Measurements from ENCODE around the gene RSPO3. TPM values are rescaled to one million over a fixed set of nuclear protein-coding genes. Genes with fewer than 3 reads are reported as not detected.

The RSPO3 gene
- total RNA-seq, 1 experiment from 2014 or later: not detected

DNA sequence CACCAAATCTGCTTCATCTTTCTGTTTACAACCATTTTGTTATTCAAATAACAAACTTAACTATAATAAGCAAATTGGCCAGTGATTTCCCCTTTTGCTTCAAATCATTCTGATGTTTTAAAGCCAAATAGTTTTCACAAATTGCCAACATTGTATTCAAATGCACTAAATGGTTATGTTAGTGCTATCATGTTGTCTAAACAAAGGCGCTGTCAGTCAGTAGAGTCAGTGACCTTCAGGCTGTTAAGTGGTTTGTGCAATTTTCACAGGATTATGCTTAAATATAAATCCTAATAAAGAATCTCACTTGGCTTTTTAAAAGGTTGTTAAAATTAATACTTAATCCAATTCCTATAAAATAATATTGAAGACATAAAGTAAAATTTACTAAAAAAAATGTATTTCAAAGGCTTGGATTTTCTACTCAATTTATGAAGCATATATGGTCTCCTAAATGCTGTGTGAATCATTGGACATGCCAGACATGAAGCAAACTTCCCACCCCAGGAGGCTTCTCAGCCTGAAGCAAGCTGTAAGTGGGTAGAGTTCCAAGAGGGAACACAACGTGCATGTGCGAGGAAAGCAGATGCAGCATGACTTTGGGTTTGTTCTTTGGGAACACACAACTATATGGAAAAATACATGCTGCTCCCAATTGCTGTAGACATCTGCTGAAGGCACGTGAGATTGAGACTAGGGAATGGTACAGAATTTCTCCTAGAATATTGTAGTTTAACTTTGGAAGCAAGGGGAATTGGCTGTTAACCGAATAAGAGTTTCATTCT, 54.9 kb downstream of the RSPO3 start:
- Histone ChIP-seq H3K9ac (ENCODE audit: low read length) (no peak overlapping the region), H3K9me2 (ENCODE audit: insufficient read depth) (no peaks in the 10 kb centered on the region), H2AFZ (ENCODE audit: low read depth, low read length, poor library complexity, severe bottlenecking) (no peak overlapping the region), H3K9me3 (ENCODE audit: control insufficient read depth in 1 of 2, insufficient read depth in 1 of 2, low read depth in 1 of 2, low read length in 2 of 2) (no peaks in the 10 kb centered on the region), H4K20me1 (ENCODE audit: insufficient read depth) (no peaks in the 10 kb centered on the region), H3K27ac (ENCODE audit: low read depth, low read length) (no peak overlapping the region), H3K4me1 (ENCODE audit: control insufficient read depth in 1 of 2, insufficient read depth in 2 of 2, low read length in 2 of 2) (no peaks in the 10 kb centered on the region), H3K36me3 (ENCODE audit: control insufficient read depth in 1 of 2, insufficient read depth in 2 of 2, low read length in 2 of 2) (no peaks in the 10 kb centered on the region), H3K27me3 (ENCODE audit: insufficient read depth, low read length) (peaks cover 5% of the 10 kb centered on the region), H3K4me3 (replicated peaks in 1 of 2; ENCODE audit: low read depth in 1 of 2, low read length in 2 of 2) (no peak overlapping the region), H3K79me2 (ENCODE audit: insufficient read depth, low read length) (no peaks in the 10 kb centered on the region), H3K4me2 (ENCODE audit: low read length) (no peak overlapping the region)
- no peak for DNase-seq (ENCODE audit: low read depth, low spot score)
- CTCF ChIA-PET: interaction anchor here (1.7 kb wide), 1 partner anchor 14 kb away, joined by 11 read pairs; no protein-coding TSS in a partner anchor
- POLR2A ChIA-PET: no interaction called here
- ATAC-seq: no peak
- BruUV-seq (replicated peaks): no TSS peak
- intact Hi-C loops (cut with micrococcal nuclease): no loop called here
- RAD21 ChIA-PET (ENCODE audit: low non-redundant PET in 1 of 2, low total read pairs in 2 of 2, uncharacterized antibody in 2 of 2, unreplicated experiment in 2 of 2): no interaction called here
- no peak for TF ChIP-seq EZH2phosphoT487 (IDR thresholded peaks at IDR 0.05; ENCODE audit: borderline replicate concordance)
- TF ChIP-seq, protein P1, sequence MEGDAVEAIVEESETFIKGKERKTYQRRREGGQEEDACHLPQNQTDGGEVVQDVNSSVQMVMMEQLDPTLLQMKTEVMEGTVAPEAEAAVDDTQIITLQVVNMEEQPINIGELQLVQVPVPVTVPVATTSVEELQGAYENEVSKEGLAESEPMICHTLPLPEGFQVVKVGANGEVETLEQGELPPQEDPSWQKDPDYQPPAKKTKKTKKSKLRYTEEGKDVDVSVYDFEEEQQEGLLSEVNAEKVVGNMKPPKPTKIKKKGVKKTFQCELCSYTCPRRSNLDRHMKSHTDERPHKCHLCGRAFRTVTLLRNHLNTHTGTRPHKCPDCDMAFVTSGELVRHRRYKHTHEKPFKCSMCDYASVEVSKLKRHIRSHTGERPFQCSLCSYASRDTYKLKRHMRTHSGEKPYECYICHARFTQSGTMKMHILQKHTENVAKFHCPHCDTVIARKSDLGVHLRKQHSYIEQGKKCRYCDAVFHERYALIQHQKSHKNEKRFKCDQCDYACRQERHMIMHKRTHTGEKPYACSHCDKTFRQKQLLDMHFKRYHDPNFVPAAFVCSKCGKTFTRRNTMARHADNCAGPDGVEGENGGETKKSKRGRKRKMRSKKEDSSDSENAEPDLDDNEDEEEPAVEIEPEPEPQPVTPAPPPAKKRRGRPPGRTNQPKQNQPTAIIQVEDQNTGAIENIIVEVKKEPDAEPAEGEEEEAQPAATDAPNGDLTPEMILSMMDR (IDR thresholded peaks at IDR 0.05 in 2 of 3, conservative IDR thresholded peaks at IDR 0.05 in 1 of 3; ENCODE audit: borderline replicate concordance in 1 of 3, insufficient read depth in 1 of 3, low read depth in 2 of 3, low read length in 2 of 3): no peak
- TF ChIP-seq, protein P2, sequence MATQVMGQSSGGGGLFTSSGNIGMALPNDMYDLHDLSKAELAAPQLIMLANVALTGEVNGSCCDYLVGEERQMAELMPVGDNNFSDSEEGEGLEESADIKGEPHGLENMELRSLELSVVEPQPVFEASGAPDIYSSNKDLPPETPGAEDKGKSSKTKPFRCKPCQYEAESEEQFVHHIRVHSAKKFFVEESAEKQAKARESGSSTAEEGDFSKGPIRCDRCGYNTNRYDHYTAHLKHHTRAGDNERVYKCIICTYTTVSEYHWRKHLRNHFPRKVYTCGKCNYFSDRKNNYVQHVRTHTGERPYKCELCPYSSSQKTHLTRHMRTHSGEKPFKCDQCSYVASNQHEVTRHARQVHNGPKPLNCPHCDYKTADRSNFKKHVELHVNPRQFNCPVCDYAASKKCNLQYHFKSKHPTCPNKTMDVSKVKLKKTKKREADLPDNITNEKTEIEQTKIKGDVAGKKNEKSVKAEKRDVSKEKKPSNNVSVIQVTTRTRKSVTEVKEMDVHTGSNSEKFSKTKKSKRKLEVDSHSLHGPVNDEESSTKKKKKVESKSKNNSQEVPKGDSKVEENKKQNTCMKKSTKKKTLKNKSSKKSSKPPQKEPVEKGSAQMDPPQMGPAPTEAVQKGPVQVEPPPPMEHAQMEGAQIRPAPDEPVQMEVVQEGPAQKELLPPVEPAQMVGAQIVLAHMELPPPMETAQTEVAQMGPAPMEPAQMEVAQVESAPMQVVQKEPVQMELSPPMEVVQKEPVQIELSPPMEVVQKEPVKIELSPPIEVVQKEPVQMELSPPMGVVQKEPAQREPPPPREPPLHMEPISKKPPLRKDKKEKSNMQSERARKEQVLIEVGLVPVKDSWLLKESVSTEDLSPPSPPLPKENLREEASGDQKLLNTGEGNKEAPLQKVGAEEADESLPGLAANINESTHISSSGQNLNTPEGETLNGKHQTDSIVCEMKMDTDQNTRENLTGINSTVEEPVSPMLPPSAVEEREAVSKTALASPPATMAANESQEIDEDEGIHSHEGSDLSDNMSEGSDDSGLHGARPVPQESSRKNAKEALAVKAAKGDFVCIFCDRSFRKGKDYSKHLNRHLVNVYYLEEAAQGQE (IDR thresholded peaks at IDR 0.05; ENCODE audit: low read depth): no peak
- TF ChIP-seq CBX3 (IDR thresholded peaks at IDR 0.05; ENCODE audit: low read depth): no peak
- no peak for TF ChIP-seq ATF3 (IDR thresholded peaks at IDR 0.05)
- TF ChIP-seq SRF (IDR thresholded peaks at IDR 0.05; ENCODE audit: low read depth): no peak
- TF ChIP-seq ZFX (IDR thresholded peaks at IDR 0.05): no peak
- TF ChIP-seq SP1 (IDR thresholded peaks at IDR 0.05; ENCODE audit: low read depth): no peak
- TF ChIP-seq ELF1 (IDR thresholded peaks at IDR 0.05; ENCODE audit: borderline replicate concordance, low read depth): no peak
- TF ChIP-seq CEBPB (IDR thresholded peaks at IDR 0.05; ENCODE audit: low read depth): no peak
- no peak for TF ChIP-seq MAX (IDR thresholded peaks at IDR 0.05)
- TF ChIP-seq RAD21 (IDR thresholded peaks at IDR 0.05; ENCODE audit: low read depth): no peak
- no peak for TF ChIP-seq POLR2AphosphoS5 (IDR thresholded peaks at IDR 0.05; ENCODE audit: low read depth, low read length)
- no peak for TF ChIP-seq ZNF274 (IDR thresholded peaks at IDR 0.05; ENCODE audit: low read depth, low read length)
- no peak for TF ChIP-seq ZBTB33 (IDR thresholded peaks at IDR 0.05; ENCODE audit: extremely low read depth, insufficient replicate concordance, low read length)
- no peak for TF ChIP-seq TCF7L2 (IDR thresholded peaks at IDR 0.05; ENCODE audit: borderline replicate concordance, extremely low read depth, insufficient read depth, insufficient read length)
